MCF 10A (cell line): ENCODE measurements around the gene MDM1. TPM values are rescaled to one million over a fixed set of nuclear protein-coding genes. Genes with fewer than 3 reads are reported as not detected.

Experiments
- BruUV-seq: library from RNA; stranded (reverse); fragments of 400-500 nt; replicated peaks from 2 replicates; lab custom pipeline; 2021; lab: Mats Ljungman, UMichigan
- CTCF ChIA-PET: fragments of 300-600 bp; sonication (Branson Sonifier 250); formaldehyde crosslinking; extraction: SDS; loops from one replicate; lab custom pipeline; 2021; ENCODE audit warnings: antibody characterized with exemption, inconsistent platforms; lab: Yijun Ruan, JAX
- POLR2A ChIA-PET: fragments of 300-600, 350-650 bp; sonication (Branson Sonifier 250); formaldehyde crosslinking; extraction: SDS; loops from one replicate; lab custom pipeline; 2020; ENCODE audit warnings: antibody characterized with exemption, inconsistent platforms; lab: Yijun Ruan, JAX
- DNase-seq: peaks from one replicate; pipeline ENCODE4 v3.0.0-alpha.2; 2018; ENCODE audit not compliant: unreplicated experiment
- H3K27ac Mint-ChIP-seq: one replicate; pipeline ENCODE4 v1.8.0; 2022; ENCODE audit warnings: mild to moderate bottlenecking, low read depth, mixed read lengths; ENCODE audit not compliant: unreplicated experiment
- H3K27me3 Mint-ChIP-seq: one replicate; pipeline ENCODE4 v1.8.0; 2022; ENCODE audit warnings: mixed read lengths; ENCODE audit not compliant: insufficient read depth, unreplicated experiment
- H3K36me3 Mint-ChIP-seq: one replicate; pipeline ENCODE4 v1.8.0; 2022; ENCODE audit warnings: mild to moderate bottlenecking, moderate library complexity, mixed read lengths; ENCODE audit not compliant: insufficient read depth, unreplicated experiment
- H3K4me1 Mint-ChIP-seq: one replicate; pipeline ENCODE4 v1.8.0; 2022; ENCODE audit warnings: mixed read lengths; ENCODE audit not compliant: insufficient read depth, unreplicated experiment
- H3K4me3 Mint-ChIP-seq: one replicate; pipeline ENCODE4 v1.8.0; 2022; ENCODE audit warnings: mild to moderate bottlenecking, moderate library complexity, mixed read lengths; ENCODE audit not compliant: unreplicated experiment
- H3K9me3 Mint-ChIP-seq: one replicate; pipeline ENCODE4 v1.8.0; 2022; ENCODE audit warnings: mixed read lengths; ENCODE audit not compliant: unreplicated experiment
- CTCF ChIP-seq: fragments of 200-600 bp; IDR thresholded peaks from one replicate; pipeline ENCODE4 v1.8.0; 2022; ENCODE audit warnings: antibody characterized with exemption, mild to moderate bottlenecking; ENCODE audit not compliant: unreplicated experiment
- intact Hi-C: fragments of 100-400 bp; cut with micrococcal nuclease; formaldehyde crosslinking; loops from 2 replicates; pipeline ENCODE4 v1.14.1; 2022
- total RNA-seq: library from RNA; stranded (reverse); gene quantifications from 2 replicates; pipeline ENCODE4 v1.2.3, GENCODE V29; 2022

MDM1 gene
- total RNA-seq, 1 experiment from 2014 or later: 11.8 TPM

GRCh38 chr12:68367903-68368302 is 35.7 kb upstream of the MDM1 start:
- TF ChIP-seq CTCF: no peak
- ChIA-PET CTCF (no interaction called here), POLR2A (no interaction called here)
- H3K4me3 Mint-ChIP-seq: no peak overlapping the region
- no peak for DNase-seq
- no TSS peak for BruUV-seq
- peaks cover 6% of the 10 kb centered on the region for H3K36me3 Mint-ChIP-seq
- peaks cover 29% of the 10 kb centered on the region for H3K4me1 Mint-ChIP-seq
- H3K27me3 Mint-ChIP-seq: no peaks in the 10 kb centered on the region
- intact Hi-C loops: no loop called here
- no peaks in the 10 kb centered on the region for H3K9me3 Mint-ChIP-seq
- H3K27ac Mint-ChIP-seq: no peak overlapping the region

GRCh38 chr12:68367116-68367515 is 35.0 kb upstream of the MDM1 start:
- CTCF ChIA-PET: no interaction called here
- POLR2A ChIA-PET: no interaction called here
- no TSS peak for BruUV-seq
- no peak overlapping the region for H3K4me3 Mint-ChIP-seq
- intact Hi-C loops: no loop called here
- H3K36me3 Mint-ChIP-seq: peaks cover 6% of the 10 kb centered on the region
- H3K27me3 Mint-ChIP-seq: no peaks in the 10 kb centered on the region
- no peak for DNase-seq
- no peak overlapping the region for H3K27ac Mint-ChIP-seq
- TF ChIP-seq CTCF: no peak
- H3K4me1 Mint-ChIP-seq: peaks cover 29% of the 10 kb centered on the region
- no peaks in the 10 kb centered on the region for H3K9me3 Mint-ChIP-seq

- H3K27me3 Mint-ChIP-seq: no peaks in the 10 kb centered on the region
- intact Hi-C loops: loop anchor here (2.0 kb wide), 1 partner anchor 246 kb away; the partner anchor contains the start of gene RAP1B
- no peak for TF ChIP-seq CTCF
- DNase-seq: peak; percentile 98
- peak overlapping the region; percentile 97 for H3K27ac Mint-ChIP-seq
- POLR2A ChIA-PET: interaction anchor here (0.6 to 2.5 kb wide), 13 partner anchors 9 to 445 kb away, joined by 3 to 13 read pairs (median 4); partner anchors contain the start of gene RAP1B
- H3K4me1 Mint-ChIP-seq: peaks cover 29% of the 10 kb centered on the region
- no peaks in the 10 kb centered on the region for H3K9me3 Mint-ChIP-seq
- CTCF ChIA-PET: interaction anchor here (0.5 to 0.7 kb wide), 5 partner anchors 9 to 415 kb away, joined by 3 to 4 read pairs (median 3); no protein-coding TSS in a partner anchor
- peak overlapping the region; percentile 75 for H3K4me3 Mint-ChIP-seq
- BruUV-seq: no TSS peak
- peaks cover 6% of the 10 kb centered on the region for H3K36me3 Mint-ChIP-seq
Measured at GRCh38 chr12:68364893-68365725, 32.9 kb upstream of the MDM1 start.

GRCh38 chr12:68364328-68364727 is 32.2 kb upstream of the MDM1 start:
- BruUV-seq: no TSS peak
- H3K27me3 Mint-ChIP-seq: no peaks in the 10 kb centered on the region
- H3K27ac Mint-ChIP-seq: peak overlapping the region; percentile 97
- peaks cover 6% of the 10 kb centered on the region for H3K36me3 Mint-ChIP-seq
- ChIA-PET POLR2A (interaction anchor here (0.9 to 2.5 kb wide), 5 partner anchors 15 to 324 kb away, joined by 3 to 13 read pairs (median 5); partner anchors contain the start of gene RAP1B), CTCF (interaction anchor here (0.5 to 0.6 kb wide), 3 partner anchors 32 to 435 kb away, joined by 3 read pairs; partner anchors contain the start of gene MDM1)
- peak overlapping the region; percentile 75 for H3K4me3 Mint-ChIP-seq
- no peak for DNase-seq
- H3K9me3 Mint-ChIP-seq: no peaks in the 10 kb centered on the region
- no peak for TF ChIP-seq CTCF
- peaks cover 29% of the 10 kb centered on the region for H3K4me1 Mint-ChIP-seq
- intact Hi-C loops: loop anchor here (2.0 kb wide), 1 partner anchor 246 kb away; the partner anchor contains the start of gene RAP1B
